HG03159 (cell line): ENCODE results near the gene GSTM4.

Experiments
- ATAC-seq: cut with Tn5 transposase; IDR thresholded peaks from one replicate; pipeline ENCODE4 v1.9.1; 2021; ENCODE audit warnings: mild to moderate bottlenecking, moderate library complexity; ENCODE audit not compliant: unreplicated experiment

GSTM4 gene

DNA sequence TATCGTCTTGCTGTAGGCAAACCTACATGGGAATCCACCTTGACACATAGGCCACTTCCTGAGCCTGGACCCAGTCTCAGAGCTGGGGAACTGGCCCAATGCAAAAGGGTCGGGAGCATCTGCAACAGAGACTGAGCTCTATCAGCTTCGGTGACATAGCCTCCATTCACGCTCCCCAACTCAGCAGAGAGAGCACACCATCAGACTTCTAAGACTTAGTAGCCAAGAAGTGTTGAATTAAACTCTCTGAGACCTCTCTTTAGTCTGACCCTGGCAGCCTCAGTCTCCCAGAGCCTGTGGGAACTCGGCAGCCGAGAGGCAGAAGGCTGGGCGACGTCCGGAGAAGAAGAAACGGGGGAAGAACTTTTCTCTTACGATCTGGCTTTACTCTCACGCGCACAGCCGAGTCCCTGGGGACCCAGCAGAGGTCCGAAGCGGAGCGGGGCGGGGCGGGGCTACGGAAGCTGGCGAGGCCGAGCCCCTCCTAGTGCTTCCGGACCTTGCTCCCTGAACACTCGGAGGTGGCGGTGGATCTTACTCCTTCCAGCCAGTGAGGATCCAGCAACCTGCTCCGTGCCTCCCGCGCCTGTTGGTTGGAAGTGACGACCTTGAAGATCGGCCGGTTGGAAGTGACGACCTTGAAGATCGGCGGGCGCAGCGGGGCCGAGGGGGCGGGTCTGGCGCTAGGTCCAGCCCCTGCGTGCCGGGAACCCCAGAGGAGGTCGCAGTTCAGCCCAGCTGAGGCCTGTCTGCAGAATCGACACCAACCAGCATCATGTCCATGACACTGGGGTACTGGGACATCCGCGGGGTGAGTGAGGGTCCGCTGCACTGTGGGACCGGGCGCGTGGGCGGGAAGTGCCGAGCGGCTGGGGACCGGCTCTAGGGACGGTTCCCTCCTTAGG, at the start of gene GSTM4:
Gene GSTM4, plus strand, starts transcription at position 485 of the 905 bp plus-strand sequence. Its CDS starts 291 bp downstream, at position 776.
- peak; percentile 84 for ATAC-seq

DNA sequence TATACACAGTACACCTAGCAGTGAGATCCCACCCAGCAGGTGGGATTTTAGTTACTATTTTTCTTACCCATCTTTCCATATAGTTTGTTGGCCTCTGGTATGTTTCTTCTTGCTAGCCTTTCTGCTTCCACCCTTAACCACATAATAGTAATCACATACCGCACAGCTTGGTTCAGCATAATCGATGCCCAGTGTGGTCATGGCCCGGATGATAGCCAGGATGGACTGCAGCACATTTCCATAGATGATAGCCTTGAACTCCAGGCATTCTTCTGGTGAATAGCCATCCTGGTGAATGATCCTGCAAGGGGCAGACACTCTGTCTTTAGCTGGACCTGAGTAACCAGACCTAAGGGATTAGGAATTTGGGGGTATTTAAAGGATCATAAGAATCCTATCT, 46.0 kb upstream of the GSTM4 start:
- ATAC-seq, result no peak

DNA sequence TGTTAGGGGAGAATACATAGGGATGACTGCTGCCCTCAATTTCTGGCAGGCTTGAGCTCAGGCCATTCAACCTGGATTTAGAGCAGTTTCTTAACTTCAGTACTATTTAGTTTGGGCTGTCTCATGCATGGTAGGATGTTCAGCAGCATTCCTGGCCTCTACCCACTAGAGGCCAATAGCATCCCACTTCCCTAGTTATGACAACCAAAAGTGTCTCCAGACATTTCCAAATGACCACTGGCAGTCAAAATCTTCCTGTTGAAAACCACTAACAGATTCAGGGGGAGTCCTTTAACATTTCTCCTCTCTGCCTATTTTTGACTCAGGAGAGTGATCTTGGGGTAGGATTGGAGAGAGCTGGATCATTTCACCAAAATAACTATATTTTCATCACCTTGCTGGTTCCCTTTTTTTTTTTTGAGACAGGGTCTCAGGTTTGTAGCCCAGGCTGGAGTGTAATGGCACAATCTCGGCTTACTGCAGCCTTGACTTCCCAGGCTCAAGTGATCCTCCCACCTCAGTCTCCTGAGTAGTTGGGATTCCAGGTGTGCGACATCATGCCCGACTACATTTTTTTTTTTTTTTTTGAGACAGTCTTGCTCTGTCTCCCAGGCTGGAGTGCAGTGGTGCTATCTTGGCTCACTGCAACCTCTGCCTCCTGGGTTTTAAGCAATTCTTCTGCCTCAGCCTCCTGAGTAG, 45.1 kb upstream of the GSTM4 start:
- no peak for ATAC-seq

DNA sequence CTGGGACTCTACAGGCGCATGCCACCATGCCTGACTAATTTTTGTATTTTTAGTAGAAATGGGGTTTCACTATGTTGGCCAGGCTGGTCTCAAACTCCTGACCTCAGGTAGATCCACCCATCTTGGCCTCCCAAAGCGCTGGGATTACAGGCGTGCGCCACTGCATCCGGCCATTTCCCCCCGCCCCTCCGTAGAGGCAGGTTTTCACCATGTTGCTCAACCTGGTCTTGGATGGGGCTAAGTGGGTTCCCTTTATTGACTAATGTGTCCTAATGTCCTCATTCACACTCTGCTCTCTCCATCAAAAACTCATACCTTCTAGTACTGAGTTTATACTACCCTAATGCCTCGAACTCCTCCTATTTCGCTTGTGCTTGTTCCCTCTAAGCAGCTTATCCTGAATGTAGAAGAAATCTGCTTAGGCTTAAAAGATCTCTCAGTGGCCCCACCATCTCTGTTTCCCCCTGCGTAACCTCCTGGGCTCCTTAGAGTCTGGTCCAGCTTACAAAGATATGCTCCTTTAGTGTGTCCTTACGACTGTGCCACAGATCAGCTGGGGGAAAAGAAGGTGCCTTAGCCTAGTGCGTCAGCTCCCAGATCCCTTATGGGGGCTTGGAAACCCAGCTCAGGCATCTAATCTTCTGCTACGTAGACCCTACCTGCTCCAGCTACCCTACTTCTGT, 44.5 kb upstream of the GSTM4 start:
- ATAC-seq, result no peak

DNA sequence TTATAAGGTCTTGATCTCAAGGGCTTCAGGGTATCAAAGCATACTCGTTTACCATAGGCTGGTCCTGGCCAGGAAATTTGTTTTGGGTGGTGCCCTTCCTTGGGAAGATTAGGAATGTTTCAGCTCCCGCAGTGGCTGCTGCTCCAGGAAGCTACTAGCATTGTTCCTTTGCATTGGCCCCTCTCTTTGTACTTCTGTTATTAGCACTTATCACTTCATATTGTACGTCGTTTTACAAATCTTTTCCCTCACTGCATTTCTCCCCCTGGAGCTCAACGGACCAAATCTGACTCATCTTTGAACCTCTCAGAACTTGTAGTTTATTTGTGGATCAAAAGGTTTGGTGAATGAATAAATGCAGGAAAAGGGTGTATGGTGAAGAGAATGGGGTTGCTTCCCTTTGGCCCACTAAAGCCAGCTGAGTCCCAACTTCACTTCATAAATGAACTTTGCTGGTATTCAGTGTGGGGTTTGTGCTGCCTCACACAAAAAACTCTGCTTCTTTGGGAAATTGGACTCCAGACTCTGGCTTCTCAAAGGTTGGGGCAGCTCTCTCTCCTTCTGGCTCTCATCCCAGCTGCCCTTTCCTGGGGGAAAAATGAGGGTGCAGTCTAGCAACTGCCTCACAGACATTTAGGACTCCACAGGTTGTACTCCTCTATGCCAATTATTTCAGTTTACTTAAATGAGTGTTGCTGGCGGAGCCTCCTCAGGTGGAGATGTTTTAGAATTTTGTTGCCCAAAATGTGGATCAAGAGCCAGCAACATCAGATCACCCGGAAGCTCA, 42.3 kb upstream of the GSTM4 start:
- ATAC-seq, result no peak

DNA sequence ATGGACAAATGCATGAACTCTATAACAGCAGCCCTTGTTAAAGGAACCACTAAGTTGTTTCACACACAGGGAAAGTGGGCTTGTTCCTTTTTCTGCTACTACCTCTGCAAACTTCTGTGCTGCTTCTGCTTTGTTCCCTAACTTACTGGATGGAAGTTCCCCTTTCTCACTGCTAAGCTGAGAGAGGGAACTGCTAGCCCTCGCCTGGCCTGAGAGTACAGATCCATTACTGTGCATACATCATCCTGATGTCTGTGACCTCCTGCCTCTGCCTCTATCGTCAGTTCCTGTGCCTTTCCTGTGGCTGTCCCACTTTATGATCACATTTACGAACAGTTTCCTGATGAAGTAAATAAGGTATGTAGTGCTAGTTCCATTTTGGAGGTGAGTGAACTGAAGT, 40.0 kb upstream of the GSTM4 start:
- no peak for ATAC-seq

DNA sequence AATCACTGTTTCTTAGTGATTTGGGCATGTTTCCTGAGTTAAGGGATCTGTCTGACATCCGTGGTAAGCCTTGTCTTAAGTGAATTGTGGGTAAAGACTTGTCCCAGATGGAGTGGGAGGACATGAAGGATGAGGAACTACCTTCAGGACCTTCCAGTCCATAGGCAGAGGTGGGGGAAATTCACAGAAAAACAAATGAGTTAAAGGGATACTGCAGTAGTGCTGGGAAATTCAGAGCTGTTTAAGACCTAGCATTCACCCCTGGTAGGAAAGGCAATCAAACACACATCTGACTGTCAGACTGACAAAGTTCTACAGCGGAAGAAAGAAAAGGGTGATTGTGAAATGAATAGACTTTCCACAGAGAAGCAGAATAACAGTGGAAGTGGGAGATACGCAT, 39.5 kb upstream of the GSTM4 start:
- ATAC-seq, result no peak

DNA sequence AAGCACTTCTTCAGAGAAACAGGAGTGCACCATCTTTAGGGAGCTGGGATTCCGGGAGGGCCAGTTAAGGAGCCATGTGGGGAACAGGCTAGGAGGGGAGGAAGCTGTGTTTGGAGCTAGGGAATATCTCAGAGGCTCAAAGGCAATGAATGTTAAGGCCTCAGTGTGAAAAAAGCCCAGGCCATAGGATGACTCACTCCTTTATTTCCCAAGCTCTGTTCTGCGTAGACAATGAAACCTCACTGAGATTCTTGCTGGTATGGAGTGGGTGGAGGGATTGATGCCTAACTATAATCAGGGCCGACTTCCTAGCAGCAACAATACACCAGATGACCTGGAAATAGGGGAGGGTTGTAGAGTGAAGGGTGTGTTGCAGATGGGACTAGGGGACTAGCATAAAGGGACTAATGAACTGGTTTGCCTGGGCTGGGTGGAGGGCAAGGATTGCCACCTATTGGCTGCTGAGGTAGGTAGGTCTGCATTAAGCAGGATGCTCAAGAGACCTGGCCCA, 38.6 kb upstream of the GSTM4 start:
- no peak for ATAC-seq

DNA sequence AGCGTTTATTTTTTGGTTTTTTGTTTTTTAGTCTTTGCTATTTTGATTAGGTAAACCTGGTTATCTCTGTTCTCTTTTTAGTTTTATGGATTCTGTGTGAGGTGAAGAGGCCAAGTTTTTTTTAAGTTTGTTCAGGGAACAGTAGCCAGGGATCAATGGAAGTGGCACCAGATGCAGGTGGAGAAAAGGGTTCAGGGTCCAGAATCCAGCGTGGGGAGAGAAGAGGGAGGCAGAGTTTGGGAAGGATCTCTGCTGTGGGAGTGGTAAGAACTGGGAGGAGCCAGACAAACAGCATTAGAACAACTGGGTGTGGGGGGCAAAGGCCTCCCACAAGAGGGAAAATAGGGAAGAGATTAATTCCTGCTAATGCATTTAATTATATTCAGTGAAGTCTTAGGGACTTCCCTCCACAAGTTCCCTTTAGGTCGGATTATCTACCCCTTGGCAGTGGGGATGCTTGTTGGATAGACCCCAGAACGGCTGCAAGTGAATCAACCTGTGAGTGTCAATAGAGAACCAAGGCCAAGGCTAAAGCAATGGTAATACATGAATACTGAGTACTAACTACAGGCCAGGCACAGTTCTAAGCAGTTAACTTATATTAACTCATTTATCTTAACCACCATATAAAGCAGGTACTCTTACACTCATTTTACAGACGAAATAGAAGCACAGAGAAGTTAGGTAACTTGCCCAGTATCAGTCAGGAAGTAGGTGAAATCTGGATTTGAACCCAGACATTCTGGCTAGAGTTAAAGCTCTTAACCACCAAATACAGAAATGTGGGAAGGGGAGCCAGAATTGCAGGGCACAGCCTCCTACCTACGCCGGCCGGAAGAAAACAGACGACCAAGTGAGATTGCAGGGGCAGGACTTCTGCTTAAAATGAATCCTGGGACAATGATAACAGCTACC, 37.0 kb upstream of the GSTM4 start:
- ATAC-seq, result no peak

DNA sequence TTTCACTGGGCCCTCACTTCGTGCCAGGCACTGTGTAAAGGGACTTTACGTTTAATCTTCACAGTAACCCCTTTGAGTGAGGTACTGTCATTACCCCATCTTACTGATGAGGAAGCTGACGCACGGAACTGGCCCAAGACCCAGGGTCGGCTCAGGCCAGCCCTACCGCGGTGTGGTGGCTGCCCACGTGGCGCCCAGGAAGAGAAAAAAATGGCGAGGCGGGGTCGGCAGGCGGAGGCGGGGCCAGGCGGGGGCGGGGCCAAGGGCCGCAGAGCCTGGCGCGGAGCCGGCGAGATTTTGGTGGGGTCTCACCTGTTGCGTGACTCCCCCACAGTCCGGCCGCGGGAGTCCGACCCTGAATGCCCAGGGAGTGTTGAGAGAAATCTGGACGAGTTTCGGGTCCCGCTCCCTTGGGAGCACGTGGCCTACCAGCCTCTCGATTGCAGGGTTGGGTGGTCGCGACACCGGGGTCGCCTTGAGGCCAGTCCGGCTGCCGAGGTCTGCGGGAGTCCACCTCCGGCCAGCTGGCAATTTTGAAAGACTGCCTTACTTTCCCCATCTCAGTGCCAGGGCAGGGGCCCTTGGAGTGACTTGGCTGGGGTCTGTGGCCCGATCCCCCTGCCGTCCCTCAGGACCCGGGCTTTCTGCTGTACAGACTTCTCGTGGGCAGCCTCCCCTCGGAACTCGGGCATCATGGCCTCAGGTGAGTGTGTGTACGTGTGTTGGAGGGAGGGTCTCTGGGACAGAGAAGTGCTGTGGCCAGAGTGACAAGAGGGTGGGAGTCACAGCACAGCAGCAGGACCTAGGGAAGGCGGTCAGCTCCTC, 36.1 kb upstream of the GSTM4 start, which contains the start of the genes AMPD2 and GNAT2:
Gene AMPD2, plus strand, starts transcription at position 262 of the 825 bp plus-strand sequence. CDS start 1,339 bp downstream, outside the sequence.
Gene GNAT2, minus strand, starts transcription at position 41 of the 825 bp plus-strand sequence. CDS start 6,746 bp downstream, outside the sequence.
- peak; percentile 56 for ATAC-seq

DNA sequence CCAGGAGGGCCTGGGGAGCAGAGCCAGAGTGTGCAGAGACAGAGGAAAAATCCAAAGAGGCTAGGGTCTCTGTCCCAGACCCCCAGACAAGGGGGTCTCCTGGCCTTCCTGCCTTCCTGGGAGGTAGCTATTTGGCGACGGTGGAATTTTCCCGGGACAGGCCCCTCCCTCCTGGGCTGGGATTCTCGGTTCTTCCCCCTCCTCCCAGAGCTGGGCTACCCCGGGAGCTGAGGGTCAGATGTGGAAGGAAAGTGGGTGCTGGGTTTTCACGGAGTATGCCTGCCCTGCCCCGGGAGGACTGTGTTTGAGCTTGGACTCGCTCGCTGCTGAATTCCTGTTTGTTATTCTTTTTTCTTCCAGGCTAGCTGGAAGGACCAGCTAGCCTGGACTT, 35.5 kb upstream of the GSTM4 start:
- no peak for ATAC-seq

DNA sequence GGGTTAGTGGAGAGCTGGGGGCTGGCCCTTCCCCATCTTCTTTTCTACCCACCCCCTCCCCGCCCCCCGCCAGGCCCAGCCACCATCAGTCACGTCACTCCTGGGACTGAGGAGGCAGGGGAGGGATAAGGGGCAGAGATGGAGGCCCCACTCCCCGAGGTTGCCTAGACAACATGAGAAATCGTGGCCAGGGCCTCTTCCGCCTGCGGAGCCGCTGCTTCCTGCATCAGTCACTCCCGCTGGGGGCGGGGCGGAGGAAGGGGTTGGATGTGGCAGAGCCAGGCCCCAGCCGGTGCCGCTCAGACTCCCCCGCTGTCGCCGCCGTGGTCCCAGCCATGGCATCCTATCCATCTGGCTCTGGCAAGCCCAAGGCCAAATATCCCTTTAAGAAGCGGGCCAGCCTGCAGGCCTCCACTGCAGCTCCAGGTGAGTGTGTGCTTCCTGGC, 35.0 kb upstream of the GSTM4 start:
- peak; percentile 65 for ATAC-seq

DNA sequence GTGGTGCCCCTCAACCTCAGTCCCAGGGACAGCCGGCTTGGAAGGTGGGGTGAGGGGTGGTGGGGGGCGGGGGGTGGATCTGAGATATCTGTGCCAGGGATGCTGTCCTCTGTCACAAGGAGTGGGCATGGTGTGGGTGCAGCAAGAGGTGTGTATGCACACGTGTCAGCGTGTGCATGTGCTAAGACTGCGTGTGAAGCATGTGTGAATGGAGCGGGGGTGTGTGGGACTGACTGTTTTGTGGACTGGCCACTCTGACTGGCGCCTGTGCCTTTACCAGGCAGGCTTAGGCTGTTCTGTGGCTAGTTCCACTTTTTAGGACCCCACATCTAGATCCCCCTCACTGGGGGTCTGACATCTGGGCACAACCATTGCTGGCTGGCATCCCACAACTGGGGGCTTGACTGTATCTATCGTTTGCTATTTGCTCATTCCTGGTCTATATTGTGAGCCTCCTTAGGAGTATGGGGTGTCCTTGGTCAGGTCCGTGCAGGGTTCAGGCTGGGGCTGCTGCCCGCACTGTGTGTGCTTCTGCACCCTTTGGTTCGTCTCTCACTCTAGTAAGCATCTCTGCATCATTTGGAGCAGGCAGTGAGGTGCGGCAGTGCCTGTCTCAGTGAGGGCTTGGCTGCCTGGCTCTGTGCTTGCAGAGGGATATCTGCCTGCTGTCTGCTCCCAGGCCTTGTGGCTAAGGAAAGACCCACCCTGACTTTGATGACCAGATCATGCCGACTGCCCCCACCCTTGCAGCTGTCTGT, 34.3 kb upstream of the GSTM4 start:
- no peak for ATAC-seq

DNA sequence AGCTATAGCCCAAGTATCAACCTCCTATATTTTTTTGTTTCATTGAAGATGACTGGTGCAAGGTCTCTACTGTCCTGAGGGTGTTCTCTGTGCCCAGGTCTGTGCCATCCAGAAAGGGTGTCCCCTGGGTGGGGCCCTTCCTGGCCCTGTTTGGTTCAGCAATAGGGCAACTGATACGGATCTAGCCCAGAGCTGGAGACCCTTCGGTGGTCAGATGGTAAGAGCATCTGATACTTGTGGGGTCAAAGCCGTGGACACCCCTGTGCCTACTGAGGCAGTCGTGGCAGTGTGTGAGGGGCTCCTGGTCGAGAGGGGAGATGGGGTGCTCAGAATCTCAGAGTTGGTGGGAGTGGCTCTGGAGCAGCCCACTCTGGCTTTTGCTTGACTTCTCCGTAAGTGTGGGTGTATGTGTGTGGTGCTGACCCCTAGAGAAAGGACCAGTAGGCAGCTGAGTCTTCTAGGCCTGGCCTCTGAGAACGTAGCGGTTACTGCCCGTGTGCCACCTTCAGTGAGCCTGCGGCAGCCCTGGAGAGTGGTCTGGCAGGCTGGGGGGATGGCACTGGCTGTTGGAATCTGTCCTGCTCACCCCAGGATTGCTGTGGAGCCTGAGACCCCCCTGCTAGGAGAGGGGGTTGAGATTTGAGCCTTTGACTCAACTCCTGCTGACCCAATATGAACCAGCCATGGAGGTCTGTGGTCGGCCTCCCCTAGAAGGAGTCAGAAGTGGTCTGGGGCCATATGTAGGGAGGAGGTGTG, 33.6 kb upstream of the GSTM4 start:
- ATAC-seq, result no peak

DNA sequence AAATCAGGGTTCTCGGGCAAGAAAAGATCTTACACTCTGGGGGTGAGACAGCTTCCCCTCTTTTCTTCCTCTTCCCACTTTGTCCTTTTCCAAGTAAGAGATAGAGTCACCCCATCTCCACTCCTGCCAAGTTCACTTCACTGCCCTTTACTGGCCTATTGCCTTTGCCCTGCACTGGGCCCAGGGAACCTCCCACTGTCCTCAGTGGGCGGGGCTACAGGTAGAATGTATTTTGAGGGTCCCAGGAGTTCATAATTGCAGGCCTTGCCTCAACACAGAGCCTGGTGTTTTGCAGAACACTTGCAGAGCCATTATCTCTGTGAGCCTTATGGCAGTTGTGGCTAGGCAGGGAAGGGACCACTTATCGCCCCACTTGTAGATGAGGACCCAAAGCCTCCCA, 33.0 kb upstream of the GSTM4 start:
- ATAC-seq, result no peak

DNA sequence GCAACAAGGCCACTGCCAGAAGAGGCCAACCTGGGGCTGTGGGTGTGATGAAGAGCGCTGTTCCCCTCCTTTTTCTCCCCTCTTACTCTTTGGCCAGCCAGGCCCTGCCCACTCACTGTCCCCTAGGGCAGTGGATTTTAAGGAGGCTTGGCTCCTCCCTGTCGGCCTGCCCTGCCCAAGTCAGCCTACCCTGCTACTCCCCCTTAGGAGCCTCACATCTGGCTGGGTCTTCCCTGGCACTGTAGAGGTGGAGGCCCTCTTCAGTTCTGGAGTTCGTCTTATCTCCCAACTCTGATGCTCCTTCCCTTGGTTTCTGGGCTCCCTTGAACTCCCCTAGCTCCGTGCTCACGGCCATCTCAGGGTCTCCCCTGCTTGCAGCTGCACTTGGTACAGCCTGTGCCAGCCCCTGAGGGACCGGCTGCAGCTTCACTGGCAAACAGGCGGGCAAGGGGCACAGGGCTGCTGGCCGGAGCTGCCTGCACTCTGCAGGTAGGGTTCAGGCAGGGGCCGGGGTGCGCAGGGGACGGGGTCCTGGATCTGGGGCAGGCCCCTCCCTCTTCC, 32.2 kb upstream of the GSTM4 start:
- ATAC-seq, result no peak
